CD4-positive, alpha-beta T cell treated with Interleukin-21 for 1 hour (primary cell): ENCODE results near the gene FHL3.
"Not testable (repeated sequence)": the region's sequence is repeated elsewhere in the genome, so short reads cannot be mapped to it uniquely, and the experiment has no call there.

ENCODE experiments used
- DNase-seq: peaks from one replicate; pipeline ENCODE4 v3.0.0-alpha.2; 2020

Gene FHL3

GRCh38 chr1:38032992-38033391, 27.7 kb upstream of the FHL3 start:
- DNase-seq: not testable (repeated sequence)

DNA sequence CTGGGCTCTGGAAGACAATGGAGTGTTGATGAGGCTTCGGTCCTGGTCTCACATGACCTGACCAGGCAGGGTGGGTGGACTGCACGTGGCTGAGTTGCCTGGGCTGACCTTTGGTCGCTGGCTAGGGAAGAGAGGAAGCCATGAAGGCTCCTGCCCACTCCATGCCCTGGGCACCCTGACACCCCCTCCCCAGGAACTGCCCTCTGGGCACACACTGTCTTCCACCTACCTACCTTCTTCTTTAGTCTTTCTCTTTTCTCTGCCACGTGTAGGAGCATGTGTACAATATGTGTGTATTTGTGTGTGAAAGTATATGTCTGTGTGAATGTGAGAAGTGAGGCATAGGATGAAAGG, 26.2 kb upstream of the FHL3 start:
- no peak for DNase-seq

DNA sequence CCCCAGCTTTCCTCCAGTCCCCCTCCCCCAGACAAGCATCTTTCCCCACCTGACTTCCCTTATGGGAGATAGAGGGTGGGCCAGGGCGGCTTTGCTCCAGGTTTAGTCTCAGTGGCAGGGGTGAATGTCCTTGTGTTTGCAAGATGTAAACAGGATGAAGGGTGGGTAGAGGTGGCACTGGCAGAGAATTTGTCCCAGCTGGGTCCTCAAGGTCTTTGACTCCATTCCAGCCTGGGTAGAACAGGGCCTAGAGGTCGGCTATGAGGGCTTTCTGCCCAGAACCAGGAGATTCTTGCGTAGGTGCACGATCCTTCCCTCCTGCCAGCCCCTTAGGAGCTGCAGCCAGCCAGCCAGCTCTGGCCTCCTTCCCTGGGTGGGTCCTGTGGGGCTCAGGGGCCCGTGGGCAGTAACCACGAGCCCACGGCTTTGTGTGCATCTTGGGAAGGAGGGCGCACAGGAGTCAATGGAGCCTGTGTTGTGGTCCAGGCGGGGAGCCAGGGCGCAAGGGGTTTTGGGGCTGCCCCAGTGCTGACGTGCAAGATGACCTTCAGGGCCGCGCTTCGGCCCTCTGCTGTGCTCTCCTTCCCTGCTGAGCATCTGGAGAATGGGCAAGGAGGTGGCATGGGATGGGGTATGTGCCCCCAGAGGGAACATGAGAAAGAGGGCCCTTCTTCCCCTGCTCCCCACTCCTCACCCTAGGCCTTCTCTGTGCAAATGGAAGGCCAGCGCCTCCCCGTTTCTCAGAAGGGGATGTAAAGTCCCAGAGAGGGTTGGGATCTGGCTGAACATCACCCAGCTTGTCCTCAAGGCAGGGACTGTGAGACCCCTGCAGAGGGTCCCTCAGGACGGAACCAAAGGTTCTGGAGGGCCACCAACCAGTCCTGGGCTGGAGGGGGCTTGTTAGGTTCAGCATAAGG, 25.5 kb upstream of the FHL3 start:
- no peak for DNase-seq

GRCh38 chr1:38029685-38030511, 24.6 kb upstream of the FHL3 start:
- DNase-seq: peak; percentile 54

- DNase-seq: no peak
Observed at GRCh38 chr1:38029081-38029681, 23.9 kb upstream of the FHL3 start.

DNA sequence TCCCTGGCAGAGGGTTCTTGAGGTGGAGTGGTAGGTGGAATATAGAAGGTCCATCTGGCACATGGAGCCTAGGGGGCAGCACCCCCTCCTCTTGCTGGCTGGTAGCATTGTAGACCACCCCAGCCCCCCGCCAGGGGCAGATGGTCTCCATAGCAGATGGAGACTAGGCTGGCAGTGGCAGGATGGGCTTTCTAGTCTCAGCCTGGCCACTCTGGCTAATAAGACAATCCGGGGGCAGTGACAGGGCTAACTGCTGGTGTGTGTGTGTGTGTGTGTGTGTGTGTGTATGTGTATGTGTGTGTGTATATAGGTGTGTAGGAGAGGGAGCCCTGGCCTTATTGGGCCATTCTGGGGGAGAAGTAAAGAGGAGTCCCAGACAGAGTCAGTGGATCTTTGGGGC, 23.4 kb upstream of the FHL3 start:
- no peak for DNase-seq

DNA sequence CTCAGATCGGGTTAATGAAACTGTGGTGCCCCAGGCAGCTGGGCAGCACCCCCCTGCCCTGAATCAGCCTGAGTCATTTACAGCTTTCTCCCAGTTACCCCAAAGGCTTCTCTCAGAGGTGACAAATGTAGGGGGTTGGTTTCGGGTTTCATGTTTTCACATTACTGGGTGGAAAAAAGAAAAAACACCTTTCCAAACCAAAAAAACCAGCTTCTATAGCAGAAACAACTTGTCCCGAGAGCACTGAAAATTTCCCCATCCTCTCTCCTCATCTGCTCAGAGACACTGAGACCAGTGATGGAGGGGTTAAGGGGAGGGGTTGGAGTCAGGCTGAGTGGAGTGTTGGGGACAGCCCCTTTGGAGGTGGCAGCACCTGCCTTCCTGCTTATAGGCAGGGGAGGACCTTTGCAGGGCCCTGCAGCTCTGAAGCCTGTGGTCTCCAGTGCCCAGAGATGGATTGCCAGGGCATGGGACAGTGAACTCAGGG, 22.8 kb upstream of the FHL3 start:
- DNase-seq: no peak

DNA sequence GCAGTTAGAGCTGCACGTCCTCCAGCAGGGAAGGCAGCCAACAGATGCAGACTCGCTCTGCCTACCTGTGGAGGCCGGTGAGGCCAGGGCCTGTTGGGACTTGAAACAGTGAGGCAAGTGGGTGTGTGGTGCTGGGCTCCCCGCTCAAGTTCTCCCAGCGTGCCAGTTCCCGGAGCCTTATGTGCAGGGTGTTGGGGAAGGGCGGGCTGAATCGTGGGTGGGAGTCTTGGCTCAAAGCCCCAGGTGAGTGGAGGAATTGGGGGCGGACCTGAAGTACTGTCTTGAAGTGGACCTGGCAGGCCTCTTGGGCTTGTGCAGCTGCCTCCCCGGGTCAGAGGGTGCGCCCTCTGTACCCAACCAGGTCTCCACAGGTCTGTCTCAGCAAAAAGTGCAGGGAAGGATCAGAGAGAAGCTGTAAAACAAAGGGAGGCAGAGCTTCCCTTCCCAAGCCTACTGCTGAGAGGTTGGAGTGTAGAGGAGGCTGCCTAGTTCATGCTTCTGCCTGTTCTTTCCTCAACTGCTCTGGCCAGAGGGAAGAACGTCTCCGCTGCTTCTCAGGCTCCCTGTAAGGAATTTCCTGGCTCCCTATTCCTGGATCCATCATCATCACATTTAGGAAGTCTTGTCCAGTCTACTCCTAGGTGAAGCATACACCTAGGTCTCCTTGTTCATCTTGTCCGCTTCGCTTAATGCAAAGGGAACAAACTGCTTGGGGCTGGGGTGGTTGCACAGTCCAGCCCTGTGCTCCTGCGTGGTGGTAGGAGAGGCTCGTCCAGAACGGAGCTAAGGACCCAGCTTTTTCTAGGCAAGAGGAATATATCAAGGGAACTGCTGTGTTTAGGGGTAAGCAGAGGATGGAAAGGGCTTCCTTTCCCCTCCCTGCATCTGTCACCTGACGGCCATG, 22.1 kb upstream of the FHL3 start:
- DNase-seq: no peak

- peak; percentile 36 for DNase-seq
Observed at GRCh38 chr1:38026592-38027200, 21.4 kb upstream of the FHL3 start.

DNA sequence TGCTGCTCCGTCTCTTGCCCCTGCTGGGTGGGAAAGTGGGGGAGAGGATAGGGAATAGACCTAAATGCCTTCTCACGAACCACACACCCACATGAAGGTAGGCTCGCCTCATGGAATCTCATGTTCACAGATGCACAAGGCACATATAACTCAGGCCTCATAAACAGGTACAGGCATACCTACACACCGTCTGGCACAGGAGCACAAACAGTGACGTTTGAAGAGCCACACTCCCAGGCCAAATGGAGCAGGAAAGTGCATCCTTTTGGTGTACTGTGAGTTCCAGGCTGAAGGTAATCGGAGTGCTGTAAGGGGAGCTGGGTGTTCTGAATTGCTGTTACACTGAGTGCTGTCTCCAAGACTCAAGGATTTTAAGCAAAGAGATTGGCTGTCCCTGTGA, 20.4 kb upstream of the FHL3 start:
- no peak for DNase-seq

DNA sequence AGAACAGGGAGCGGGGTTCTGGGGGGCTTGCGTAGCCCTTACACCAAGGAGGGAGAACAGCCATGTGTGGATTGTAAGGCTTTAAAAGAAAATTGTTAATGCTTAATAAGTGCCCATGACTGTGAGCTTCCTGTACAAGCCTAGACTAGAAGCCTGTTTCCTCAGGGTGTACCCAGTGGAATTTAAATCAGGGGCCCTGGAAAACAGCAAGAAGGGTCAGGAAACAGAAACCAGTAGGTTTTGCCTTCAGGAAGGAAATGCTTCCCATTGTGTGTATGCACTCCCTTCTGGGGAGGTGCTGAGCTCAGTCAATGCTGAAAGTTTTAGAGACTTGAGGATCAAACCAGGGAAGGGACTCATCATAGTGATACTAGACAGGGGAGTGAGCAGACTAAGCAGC, 19.9 kb upstream of the FHL3 start:
- DNase-seq: no peak

DNA sequence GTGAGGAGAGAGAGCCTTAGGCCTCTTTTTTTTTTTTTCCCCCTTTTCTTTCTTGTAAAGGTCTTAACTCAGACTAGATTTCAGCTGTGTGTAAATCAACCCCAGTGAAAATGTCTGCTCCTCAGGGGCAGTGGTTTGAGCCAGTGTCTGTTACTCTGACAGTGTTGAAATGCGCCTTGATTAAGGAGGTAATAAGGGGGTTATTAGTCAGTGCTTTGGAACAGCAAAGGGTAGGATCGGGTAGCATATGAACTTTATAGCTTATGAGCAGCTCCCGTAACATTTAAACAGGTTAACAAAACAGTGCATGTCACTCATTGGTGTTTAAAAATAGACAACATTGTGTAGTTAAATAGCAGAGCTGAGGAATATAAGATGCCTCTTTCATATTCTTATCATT, 17.5 kb upstream of the FHL3 start:
- no peak for DNase-seq

GRCh38 chr1:38021969-38022368, 16.7 kb upstream of the FHL3 start:
- no peak for DNase-seq

DNA sequence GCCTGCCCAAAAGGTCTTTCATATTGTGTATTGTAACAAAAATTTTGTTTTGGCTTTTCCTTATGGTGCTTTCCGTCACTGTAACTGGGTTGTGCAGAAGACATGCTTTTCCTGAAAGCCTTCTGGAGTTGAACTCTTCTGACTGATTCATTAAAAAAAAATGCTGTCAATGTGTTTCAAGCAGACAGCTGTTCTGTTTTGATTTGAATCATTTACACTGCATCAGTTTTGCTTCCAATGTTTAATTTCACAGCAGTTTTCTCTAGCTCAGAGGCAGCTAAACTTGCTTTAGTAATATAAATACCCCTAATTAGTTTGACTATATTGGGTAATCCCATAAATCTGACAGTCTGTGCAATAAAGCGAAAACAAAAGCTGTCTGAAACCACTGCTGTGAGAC, 15.1 kb upstream of the FHL3 start:
- DNase-seq: no peak

DNA sequence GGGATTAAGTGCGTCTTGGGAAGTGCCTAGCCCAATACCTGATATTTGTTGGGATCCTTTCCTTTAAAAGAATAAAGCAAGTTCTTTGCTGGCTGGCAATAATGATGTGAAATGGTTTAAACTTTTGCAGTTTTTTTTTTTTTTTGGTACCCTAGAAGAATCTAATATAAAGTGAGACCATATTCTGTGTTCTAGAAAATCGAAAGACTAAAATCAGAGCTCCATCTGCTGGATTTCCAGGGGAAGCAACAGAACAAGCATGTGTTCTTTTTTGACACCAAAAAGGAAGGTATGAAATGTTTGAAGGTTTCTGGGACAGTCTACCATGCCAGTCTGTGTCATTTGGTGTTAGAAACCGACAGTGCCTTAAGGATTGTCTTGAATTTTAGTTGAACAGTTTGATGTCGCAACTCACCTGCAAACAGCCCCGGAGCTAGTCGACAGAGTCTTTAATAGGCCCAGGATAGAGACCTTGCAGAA, 13.6 kb upstream of the FHL3 start:
- peak; percentile 58 for DNase-seq

- DNase-seq: no peak
Observed at GRCh38 chr1:38015978-38016725, 10.8 kb upstream of the FHL3 start.

DNA sequence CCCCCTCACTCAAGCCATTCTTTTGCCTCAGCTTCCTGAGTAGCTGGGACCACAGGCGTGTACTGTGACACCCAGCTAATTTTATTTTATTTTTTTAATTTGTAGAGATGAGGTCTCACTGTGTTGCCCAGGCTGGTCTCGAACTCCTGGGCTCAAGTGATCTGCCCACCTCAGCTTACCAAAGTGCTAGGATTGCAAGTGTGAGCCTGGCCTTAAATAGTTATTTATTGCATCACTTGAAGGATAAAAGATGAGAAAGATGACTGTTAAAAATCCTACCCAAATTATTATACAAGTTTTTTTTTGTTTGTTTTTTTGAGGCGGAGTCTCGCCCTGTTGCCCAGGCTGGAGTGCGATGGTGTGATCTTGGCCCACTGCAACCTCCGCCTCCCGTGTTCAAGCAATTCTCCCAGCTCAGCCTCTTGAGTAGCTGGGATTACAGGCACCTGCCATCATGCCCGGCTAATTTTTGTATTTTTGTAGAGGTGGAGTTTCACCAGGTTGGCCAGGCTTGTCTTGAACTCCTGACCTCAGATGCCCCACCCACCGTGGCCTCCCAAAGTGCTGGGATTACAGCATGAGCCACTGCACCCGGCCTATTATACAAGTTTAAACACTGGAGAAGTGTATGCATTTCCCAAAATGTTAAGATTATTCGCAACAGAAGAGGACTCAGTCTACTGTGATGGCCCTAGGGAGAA, 9.6 kb upstream of the FHL3 start:
- DNase-seq: no peak

GRCh38 chr1:38014171-38014570, 8.9 kb upstream of the FHL3 start:
- DNase-seq: no peak

DNA sequence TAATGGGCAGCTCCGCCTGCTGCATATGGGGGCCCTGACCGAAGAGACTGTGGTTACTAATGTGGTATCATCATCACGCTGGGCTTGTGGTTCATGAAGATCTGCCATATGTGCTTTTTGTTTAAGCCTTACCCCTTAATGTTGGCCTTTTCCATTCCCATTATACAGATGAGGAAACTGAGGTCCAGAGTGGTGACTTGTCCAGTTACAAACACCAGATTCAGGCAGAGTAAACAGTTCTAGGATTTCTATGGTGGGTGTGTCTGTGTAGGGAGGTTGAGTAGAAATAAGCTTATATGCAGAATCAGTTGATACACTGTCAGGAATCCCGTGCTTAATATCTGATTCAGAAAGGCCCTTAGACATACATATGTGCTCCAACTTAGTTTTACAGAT, 7.9 kb upstream of the FHL3 start:
- no peak for DNase-seq
